Right atrium auricular region (tissue), 2 donors: ENCODE measurements around the gene METTL5. TPM values are rescaled to one million over a fixed set of nuclear protein-coding genes. Genes with fewer than 3 reads are reported as not detected.

Source experiments
- DNase-seq: peaks from one replicate; pipeline ENCODE4 v3.0.0-alpha.2; 2019; ENCODE audit warnings: low spot score
- H3K27ac ChIP-seq, 2 donors: fragments of 200-600 bp; sonication (generic); 1 replicate in 1 of 2; 2 replicates in 1 of 2; pipeline ENCODE4 v1.5.1; 2016 to 2019
- H3K27me3 ChIP-seq, 2 donors: fragments of 200-600 bp; sonication (generic); one replicate each; pipeline versions ENCODE4 v1.5.1 to v1.6.0; 2017 to 2019
- H3K36me3 ChIP-seq: fragments of 200-600 bp; sonication (generic); one replicate; pipeline ENCODE4 v1.5.1; 2016
- H3K4me1 ChIP-seq, 2 donors: fragments of 200-600 bp; sonication (generic); one replicate each; pipeline versions ENCODE4 v1.5.1 to v1.6.0; 2017 to 2019
- H3K4me3 ChIP-seq, 2 donors: fragments of 200-600 bp; sonication (generic); 1 replicate in 1 of 2; 2 replicates in 1 of 2; pipeline ENCODE4 v1.5.1; 2017 to 2019; ENCODE audit warnings: mild to moderate bottlenecking in 1 of 2, moderate library complexity in 1 of 2
- H3K9me3 ChIP-seq, 2 donors: fragments of 200-600 bp; sonication (generic); one replicate each; pipeline ENCODE4 v1.5.1; 2019
- total RNA-seq, 2 donors: library from RNA; depleted of rRNA; stranded (reverse); fragments of >200 nt; gene quantifications; one replicate each; pipeline ENCODE4 v1.1.0, GENCODE V29; 2016
- TF ChIP-seq, protein P1 (sequence below), 2 donors: fragments of 200-600 bp; sonication (generic); IDR thresholded peaks; one replicate each; pipeline ENCODE4 v1.5.1; 2019; ENCODE audit warnings: antibody characterized with exemption in 2 of 2

The METTL5 gene
- total RNA-seq, 2 donors from 2014 or later: 47.8 to 49.0 TPM

DNA sequence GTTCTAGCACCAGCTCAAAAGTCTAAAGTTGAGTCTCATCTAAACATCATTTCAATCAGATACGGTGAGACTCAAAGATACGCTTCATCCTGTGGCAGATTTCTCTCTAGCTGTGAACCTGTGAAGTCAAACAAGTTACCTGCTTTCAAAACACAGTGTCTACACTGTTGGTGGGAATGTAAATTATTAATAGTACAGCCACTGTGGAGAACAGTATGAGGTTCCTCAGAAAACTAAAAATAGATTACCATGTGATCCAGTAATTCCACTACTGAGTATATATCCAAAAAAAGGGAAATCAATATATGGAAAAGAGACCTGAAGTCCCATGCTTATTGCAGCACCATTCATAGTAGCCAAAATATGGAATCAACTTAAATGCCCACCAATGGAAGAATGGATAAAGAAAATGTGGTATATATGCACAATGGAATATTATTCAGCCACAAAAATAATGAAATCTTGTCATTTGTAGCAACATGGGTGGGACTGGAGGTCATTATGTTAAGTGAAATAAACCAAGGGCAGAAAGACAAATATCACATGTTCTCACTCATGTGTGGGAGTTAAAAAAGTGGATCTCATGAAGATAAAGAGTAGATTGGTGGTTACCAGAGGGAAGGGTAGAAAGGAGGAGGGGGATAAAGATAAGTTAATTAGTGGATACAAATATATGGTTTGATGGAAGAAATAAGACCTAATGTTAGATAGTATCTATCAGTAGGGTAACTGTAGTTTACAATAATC lies 14.2 kb upstream of the METTL5 start:
- DNase-seq: no peak

DNA sequence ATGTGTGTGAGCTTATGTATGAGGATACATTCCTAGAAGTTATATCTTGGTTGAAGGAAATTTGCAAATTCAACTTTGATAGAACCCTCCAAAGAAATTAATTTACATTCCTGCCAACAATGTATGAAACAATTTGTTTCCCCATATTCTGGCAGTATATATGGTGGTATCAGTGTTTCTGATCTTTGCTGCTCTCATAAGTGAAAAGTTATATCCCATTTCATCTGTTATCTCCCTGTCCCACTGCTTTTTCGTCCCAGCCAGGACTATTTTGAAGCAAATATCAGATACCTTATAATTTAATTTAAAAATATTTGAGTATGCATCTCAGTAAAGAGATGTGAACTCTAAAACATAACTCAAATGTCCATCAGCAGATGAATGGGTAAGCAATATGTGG lies 9.7 kb upstream of the METTL5 start:
- no peak for DNase-seq
- H3K4me1 ChIP-seq: peaks cover 0 to 74% of the 10 kb centered on the region in 2 donors
- no peaks in the 10 kb centered on the region for H3K36me3 ChIP-seq

More for the DNA sequence above, 14.2 kb upstream of the METTL5 start:
- Histone ChIP-seq H3K27me3 (no peaks in the 10 kb centered on the region), H3K9me3 (no peaks in the 10 kb centered on the region), H3K4me1 (peaks cover 0 to 63% of the 10 kb centered on the region in 2 donors), H3K27ac (peak overlapping the region in 1 of 2 donors; percentile 24), H3K36me3 (no peaks in the 10 kb centered on the region), H3K4me3 (no peak overlapping the region)
- TF ChIP-seq, protein P1, sequence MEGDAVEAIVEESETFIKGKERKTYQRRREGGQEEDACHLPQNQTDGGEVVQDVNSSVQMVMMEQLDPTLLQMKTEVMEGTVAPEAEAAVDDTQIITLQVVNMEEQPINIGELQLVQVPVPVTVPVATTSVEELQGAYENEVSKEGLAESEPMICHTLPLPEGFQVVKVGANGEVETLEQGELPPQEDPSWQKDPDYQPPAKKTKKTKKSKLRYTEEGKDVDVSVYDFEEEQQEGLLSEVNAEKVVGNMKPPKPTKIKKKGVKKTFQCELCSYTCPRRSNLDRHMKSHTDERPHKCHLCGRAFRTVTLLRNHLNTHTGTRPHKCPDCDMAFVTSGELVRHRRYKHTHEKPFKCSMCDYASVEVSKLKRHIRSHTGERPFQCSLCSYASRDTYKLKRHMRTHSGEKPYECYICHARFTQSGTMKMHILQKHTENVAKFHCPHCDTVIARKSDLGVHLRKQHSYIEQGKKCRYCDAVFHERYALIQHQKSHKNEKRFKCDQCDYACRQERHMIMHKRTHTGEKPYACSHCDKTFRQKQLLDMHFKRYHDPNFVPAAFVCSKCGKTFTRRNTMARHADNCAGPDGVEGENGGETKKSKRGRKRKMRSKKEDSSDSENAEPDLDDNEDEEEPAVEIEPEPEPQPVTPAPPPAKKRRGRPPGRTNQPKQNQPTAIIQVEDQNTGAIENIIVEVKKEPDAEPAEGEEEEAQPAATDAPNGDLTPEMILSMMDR (IDR thresholded peaks at IDR 0.05): no peak

DNA sequence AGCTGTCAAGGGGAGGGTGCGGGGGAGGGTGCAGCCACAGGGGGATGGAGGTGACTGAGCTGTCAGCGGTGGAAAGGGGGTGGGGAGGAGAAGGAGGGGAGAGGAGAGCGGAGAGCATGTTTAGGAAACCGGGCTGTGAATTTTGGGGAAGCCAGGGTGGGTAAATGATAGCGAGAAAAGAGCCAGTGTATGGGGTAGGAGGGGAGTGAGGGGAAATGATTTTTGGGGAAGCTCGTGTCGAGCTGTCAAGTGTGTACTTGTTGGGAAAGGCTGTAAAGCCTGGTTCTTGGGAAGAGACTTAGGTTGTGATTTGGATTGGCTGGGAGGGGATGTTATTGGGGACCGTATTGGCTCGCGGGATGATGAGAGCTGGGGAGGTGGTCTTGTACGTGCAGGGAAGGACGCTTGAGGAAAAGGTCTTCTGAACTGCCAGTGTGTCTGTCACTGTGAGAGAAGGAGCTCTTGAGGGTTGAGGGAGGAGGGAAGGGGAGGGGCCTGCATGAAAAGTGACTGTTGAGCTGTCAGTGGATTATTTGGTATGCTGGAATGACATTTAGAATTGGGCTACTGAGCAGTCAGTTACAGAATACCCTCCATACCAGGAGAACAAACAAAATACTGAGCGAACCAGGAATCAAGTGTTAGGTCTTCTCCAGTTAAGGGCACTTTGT lies 3.6 kb upstream of the METTL5 start:
- H3K27me3 ChIP-seq: no peaks in the 10 kb centered on the region
- H3K4me3 ChIP-seq: peak overlapping the region; percentile 90 to 93
- peak overlapping the region; percentile 89 to 92 for H3K27ac ChIP-seq
- no peaks in the 10 kb centered on the region for H3K9me3 ChIP-seq
- H3K4me1 ChIP-seq: peaks cover 0 to 57% of the 10 kb centered on the region in 2 donors
- TF ChIP-seq, protein P1 (IDR thresholded peaks at IDR 0.05): no peak
- no peaks in the 10 kb centered on the region for H3K36me3 ChIP-seq
- DNase-seq: no peak

More for the DNA sequence above, 9.7 kb upstream of the METTL5 start:
- H3K27ac ChIP-seq: no peak overlapping the region
- no peaks in the 10 kb centered on the region for H3K9me3 ChIP-seq
- H3K27me3 ChIP-seq: no peaks in the 10 kb centered on the region
- no peak overlapping the region for H3K4me3 ChIP-seq
- TF ChIP-seq, protein P1 (IDR thresholded peaks at IDR 0.05): no peak

- no peaks in the 10 kb centered on the region for H3K27me3 ChIP-seq
- H3K4me3 ChIP-seq: peak within 1 kb of the TSS; percentile 90 to 93
- peak; percentile 92 for DNase-seq
- H3K36me3 ChIP-seq: no peaks in the 10 kb centered on the region
- TF ChIP-seq, protein P1 (IDR thresholded peaks at IDR 0.05): no peak
- H3K4me1 ChIP-seq: peaks cover 0 to 59% of the 10 kb centered on the region in 2 donors
- no peaks in the 10 kb centered on the region for H3K9me3 ChIP-seq
- peak within 1 kb of the TSS; percentile 89 to 92 for H3K27ac ChIP-seq
Observed at GRCh38 chr2:169827272-169828140, 2.8 kb upstream of the METTL5 start, which contains the start of gene UBR3. UBR3 (plus strand) TSS chr2:169827454; CDS start chr2:169827508, 54 bp downstream.

DNA sequence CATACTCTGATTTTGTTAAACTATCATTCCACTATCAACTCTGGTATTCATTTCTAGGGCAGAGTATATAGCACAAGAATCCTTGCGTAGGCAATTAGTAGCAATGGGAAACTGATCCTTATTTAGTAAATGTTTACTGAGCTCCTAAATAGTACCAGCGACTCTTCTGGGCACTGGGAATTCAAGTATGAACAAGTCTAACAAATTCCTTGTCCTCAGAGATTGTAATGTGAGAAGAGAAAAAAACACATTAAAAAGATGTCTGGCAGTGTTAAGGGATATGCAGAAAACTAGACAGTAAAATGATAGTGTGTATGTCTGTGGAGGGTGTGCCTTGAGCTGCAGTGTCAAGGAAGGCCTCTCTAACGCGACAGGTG lies 721 bp downstream of the METTL5 start:
- no peaks in the 10 kb centered on the region for H3K9me3 ChIP-seq
- DNase-seq: no peak
- no peaks in the 10 kb centered on the region for H3K27me3 ChIP-seq
- peaks cover 0 to 29% of the 10 kb centered on the region in 2 donors for H3K4me1 ChIP-seq
- H3K4me3 ChIP-seq: peak overlapping the region; percentile 75 to 89
- H3K36me3 ChIP-seq: no peaks in the 10 kb centered on the region
- TF ChIP-seq, protein P1 (IDR thresholded peaks at IDR 0.05): no peak
- peak overlapping the region; percentile 86 for H3K27ac ChIP-seq
